ENCODE measurements around the gene TAF5L. TPM values are rescaled to one million over a fixed set of nuclear protein-coding genes. Genes with fewer than 3 reads are reported as not detected.
"Not testable (repeated sequence)": the region's sequence is repeated elsewhere in the genome, so short reads cannot be mapped to it uniquely, and the experiment has no call there.

TAF5L gene
- total RNA-seq, 1 experiment from 2014 or later, result 13.9 TPM

GRCh38 chr1:229607370-229607769, 18.6 kb downstream of the TAF5L start:
- DNase-seq (ENCODE audit: low read depth), result no peak

GRCh38 chr1:229603371-229604005, 22.4 kb downstream of the TAF5L start:
- DNase-seq (ENCODE audit: low read depth), result no peak

GRCh38 chr1:229600229-229600628, 25.7 kb downstream of the TAF5L start:
- no peak for DNase-seq (ENCODE audit: low read depth)

GRCh38 chr1:229599218-229599954, 26.5 kb downstream of the TAF5L start:
- no peak for DNase-seq (ENCODE audit: low read depth)

DNA sequence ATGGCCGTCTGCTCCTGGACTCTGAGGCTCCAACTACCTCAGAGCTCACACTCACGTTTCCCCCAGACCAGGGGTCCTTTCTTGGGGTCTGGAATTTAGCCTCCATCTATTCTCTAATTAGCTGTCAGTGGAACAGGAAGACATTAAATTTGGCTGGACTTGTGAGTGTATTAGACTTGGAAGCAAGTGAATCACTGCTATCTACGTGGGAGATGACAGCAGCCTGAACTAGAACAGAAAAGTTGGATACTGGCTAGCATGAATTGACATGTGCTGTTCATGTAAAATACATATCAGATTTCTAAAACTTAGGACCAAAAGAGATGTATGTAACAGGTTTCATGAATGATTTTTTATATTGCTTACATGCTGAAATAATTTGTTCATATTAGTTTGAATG, 28.0 kb downstream of the TAF5L start:
- no peak for DNase-seq (ENCODE audit: low read depth)

GRCh38 chr1:229596925-229597699, 28.8 kb downstream of the TAF5L start:
- DNase-seq (ENCODE audit: low read depth), result peak; percentile 13

- DNase-seq (ENCODE audit: low read depth), result not testable (repeated sequence)
These were observed 30.0 kb downstream of the TAF5L start for GRCh38 chr1:229595876-229596275.

DNA sequence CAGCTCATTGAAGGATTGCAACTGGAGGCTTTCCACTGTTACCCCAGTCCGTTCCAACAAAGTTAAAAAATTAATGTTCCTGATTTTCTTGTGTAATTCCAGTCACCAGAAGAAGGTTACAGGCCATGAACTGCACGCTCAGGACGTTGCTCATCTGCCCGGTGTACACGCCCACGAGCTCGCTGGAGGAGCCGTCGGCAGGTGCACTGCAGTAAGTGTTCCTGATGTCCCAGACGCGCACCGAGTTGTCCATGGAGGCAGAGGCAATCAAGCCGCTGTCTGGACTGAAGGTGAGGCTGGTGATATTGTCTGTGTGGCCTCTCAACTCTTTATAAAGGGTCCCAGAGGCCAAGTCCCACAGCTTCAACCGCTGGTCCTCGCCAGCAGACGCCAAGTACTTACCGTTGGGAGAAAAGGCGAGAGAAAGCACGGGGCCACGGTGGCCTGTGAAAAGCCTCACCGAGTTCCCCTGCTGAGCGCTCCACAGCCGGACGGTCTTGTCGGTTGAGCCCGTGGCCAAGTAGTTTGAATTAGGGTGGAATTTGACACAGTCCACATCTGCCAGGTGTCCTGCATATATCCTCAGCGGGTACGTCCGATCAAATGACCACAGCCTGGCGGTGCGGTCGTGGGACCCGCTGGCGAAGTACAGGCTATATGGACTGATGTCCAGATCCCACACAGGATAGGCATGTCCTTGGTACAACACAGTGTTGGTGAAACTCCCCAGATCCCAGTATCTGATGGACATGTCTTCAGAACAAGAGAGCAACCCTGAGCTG, 31.5 kb downstream of the TAF5L start:
- DNase-seq (ENCODE audit: low read depth), result no peak

GRCh38 chr1:229593800-229594199, 32.1 kb downstream of the TAF5L start:
- no peak for DNase-seq (ENCODE audit: low read depth)

DNA sequence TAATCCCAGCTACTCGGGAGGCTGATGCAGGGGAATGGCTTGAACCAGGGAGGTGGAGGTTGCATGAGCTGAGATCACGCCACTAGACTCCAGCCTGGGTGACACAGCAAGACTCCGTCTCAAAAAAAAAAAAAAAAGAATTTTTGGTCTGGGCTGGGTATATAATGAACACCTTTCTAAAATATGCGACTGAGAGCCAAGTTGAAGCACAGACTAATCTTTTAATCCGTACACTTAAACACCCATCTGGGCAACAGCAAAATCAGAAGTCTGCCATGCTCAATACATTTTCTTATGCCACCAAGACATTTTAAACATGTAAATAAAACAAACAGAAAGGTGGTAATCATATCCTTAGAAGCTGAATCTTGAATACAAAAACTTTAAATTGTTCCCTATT, 35.8 kb downstream of the TAF5L start:
- DNase-seq (ENCODE audit: low read depth), result no peak

- DNase-seq (ENCODE audit: low read depth), result no peak
These were observed 40.6 kb downstream of the TAF5L start for GRCh38 chr1:229585338-229585737.

DNA sequence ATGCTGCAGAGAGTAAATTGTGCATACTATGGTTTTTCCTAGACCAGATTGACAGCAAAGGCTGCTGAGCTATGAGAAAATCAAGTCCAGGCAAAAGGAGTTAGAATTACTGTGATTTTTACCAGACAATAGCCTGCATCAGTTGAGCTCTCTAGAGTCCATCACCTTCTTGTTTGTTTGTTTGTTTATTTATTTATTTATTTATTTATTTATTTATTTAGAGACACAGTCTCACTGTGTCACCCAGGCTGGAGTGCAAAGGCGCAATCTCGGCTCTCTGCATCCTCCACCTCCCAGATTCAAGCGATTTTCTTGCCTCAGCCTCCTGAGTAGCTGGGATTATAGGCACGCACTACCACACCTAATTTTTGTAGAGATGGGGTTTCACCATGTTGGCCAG, 43.2 kb downstream of the TAF5L start:
- DNase-seq (ENCODE audit: low read depth), result no peak

- DNase-seq (ENCODE audit: low read depth), result no peak
These were observed 43.8 kb downstream of the TAF5L start for GRCh38 chr1:229582011-229582694.

GRCh38 chr1:229581485-229581884, 44.4 kb downstream of the TAF5L start:
- no peak for DNase-seq (ENCODE audit: low read depth)

DNA sequence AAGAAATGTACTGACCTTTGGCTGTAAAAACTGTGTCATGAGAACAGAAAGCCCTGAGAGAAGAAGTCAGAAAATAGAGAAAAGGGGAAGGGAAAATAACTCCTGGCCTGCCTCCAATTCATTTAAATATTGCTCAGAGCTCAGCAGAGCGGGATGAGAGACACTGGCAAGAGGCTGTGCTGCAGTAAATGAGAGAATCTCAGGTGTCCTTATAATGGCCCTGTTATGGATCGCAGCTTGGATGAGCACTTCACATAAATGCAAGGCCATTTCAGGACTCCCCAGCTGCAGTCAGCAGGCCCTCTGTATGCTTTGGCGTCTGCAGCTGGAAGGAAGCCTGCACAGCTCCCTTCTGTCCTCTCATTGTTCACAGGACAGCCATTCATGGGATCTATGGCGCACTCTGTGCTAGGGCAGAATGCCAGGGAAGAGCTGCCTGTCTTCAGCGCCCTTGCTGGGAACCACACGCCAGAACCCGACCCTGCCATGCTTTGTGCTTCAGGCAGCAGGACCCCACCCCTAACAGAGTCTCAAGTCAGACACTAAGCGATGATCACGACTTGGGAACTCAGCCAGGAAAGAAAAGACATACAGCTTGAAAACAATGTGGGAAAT, 46.8 kb downstream of the TAF5L start:
- DNase-seq (ENCODE audit: low read depth), result peak; percentile 53

GRCh38 chr1:229578168-229579058, 47.5 kb downstream of the TAF5L start:
- no peak for DNase-seq (ENCODE audit: low read depth)

- no peak for DNase-seq (ENCODE audit: low read depth)
These were observed 51.1 kb downstream of the TAF5L start for GRCh38 chr1:229574679-229575442.

GRCh38 chr1:229572286-229572685, 53.6 kb downstream of the TAF5L start:
- no peak for DNase-seq (ENCODE audit: low read depth)

DNA sequence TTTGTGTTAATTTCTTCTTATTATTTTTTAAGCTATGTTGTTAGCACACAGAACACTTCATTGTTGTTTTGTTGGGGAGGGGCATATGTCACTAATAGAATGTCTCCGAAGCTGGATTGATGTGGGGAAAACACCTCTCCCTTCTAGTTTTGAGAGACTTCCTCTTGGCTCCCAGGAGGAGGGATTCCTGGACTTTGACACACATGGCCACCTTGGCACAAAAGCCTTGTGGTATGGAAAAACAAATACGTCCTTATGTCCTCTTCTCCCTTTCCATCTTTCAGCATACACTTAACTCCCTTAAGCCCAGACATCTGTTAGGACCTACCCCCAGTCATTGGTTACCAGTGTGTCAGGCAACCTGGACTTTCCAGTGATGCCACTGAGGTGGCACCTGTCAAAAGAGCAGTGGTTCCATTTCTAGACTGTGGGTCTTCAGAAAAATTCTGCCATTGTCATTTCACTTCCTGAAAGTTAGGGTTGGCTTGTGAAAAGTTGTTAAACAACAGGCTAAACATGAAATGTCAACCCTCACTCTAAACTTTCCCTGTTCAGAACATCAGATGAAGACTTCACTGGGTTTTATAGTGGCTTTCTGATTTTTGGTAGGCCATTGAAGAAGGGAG, 54.9 kb downstream of the TAF5L start:
- no peak for DNase-seq (ENCODE audit: low read depth)
